Fibroblast of skin of left biceps (primary cell): Measurements from ENCODE around the gene ALG6.
"Not testable (repeated sequence)": the region's sequence is repeated elsewhere in the genome, so short reads cannot be mapped to it uniquely, and the experiment has no call there.

Experiments used
- DNase-seq, 2 experiments: peaks; one replicate each; pipeline ENCODE4 v3.0.0-alpha.2; 2013; ENCODE audit warnings: low read depth in 2 of 2

ALG6 gene

DNA sequence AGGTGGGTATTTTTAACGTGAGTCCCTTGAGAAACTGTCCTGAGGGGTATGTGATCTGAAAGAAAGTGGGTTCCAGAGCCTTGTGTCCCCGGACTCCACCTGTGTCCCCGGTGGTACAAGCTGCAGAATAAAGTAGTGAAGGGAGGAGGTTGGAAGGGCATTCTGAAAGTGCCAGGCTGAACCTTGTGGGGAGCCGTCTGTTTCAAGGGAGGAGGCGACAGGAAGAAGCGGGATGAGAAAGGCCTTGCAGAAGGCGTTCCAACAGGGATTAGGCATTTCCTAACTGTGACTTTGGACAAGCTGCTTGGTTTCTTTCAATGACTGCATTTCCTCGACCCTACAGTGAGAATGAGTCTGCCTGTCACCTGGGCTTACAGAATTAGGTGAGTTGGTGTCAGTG is 39.3 kb upstream of the ALG6 start:
- DNase-seq: no peak

DNA sequence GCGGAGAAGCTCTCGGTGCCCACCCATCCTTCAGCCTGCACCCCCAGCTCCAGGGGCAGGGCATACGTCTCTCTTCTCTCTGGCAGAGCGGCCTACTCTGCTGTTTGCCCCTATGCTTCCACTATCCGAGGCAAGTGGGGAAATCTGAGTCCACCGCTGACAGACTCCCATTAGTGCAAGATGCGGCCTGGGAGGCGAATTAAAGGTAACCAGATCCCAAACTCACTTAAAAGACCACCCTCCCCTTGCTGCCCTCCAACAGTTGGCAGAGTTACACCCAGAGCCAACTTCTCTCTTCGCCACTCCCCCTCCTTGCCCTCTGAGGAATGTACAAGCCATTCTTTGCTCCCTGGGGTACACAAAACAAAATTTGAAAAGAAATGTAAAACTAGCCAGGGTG is 38.6 kb upstream of the ALG6 start:
- no peak for DNase-seq

DNA sequence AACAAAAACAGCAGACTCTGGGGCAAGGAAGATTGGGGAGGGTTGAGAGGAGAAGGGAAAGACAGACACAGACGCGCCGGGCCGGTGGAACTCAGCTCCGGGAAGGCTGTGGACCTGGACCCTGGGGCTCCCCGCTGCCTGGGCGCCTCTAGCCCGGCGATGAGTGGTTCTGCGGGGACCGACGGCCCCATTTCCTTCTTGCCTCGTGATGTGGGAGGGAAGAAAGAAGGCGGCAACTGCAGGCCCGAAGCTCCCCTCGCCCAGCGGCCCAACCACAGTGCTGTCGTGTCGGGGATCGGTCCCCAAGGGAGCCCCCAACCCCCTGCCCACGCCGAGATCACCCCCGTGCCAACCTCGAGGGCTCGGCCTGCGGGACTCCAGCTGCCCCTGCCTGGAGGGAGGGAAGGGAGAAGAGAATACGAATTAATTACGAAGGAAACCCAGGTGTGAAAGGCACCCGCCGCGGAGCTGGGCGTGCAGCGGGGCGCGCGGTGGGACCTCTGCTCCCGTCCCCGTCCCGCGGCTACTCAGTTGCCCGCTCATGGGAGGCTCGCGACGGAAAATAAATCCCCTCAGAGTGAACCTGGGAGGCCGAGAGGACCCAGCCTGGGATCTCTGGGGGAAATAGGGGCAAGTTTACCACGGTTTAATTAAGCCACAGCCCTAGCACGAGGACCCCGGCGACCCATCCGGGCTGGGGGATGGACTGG is 37.7 kb upstream of the ALG6 start:
- no peak for DNase-seq

DNA sequence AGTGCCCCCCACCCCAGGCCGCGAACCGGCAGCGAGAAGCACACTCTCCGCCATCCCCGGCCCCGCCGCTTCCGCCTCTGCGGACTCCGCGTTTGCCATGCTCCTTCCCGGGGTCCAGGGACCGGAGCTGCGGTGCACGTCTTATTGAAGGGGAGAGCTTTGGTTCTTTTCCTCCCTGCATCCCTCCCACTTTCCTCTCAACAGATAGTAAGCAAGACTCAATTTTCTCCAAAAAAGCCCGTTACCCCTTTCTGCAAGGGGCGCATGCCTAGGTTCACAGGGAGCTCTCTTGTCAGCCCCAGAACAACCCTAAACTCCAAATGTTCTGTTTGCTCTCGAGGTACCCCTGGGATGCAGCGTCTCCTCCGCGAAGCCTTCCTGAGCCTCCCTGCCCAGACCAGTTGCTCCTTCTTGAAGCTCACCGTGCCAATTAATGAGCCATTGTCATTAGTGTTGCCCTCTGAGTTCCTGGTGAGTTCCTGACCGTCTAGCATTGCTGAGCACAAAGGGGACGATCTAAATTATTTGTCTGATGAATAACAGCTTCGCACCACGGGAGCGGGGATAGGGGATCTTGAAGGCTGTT is 37.0 kb upstream of the ALG6 start:
- no peak for DNase-seq

DNA sequence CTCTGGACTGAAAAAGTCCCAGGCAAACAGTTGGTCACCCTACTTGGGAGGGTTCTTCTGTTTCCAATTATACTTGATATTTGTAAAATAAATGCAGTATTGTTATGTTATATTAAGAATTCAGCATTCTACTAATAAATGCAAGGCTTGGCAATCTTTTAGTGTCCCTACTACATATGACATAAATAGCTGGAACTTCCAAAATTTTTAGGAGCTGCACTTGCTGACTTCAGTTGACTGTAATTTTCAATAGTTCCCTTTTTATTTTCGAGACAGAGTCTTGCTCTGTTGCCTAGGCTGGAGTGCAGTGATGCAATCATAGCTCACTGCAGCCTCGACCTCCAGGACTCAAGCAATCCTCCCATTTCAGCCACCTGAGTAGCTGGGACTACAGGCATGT is 25.0 kb upstream of the ALG6 start:
- DNase-seq: no peak

DNA sequence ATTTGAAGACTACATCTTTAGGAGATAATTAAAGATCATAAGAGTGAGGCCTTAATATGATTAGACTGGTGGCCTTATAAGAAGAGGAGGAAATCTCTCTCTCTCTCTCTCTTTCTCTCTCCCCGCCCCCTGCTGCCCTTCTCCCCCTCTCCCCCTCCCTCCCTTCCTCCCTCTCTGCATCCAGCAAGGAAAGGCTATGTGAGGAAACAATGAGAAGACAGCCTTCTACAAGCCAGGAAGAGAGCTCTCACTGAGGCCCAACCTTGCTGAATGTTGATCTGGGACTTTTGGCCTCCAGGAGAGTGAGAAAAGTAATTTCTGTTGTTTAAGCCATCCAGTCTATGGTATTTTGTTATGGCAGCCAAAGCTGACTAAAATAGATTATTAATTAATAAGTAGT is 23.5 kb upstream of the ALG6 start:
- DNase-seq: no peak

DNA sequence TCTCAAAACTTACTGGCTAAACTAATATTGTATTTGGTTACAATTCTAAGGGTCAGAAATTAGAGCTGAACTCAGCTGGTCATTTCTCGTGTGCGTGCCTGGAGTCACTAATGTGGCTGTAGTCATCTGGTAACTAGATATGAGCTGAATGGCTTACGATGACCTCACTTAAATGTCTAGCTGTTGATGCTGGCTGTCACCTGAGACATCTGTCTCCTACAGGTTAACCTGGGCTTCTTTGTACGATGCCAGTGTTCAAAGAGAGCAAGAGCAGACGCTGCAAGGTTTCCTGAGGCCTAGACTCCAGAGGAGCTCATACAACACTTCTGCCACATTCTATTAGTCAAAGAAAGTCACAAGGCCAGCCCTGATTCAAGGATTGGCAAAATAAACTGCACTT is 17.1 kb upstream of the ALG6 start:
- no peak for DNase-seq

DNA sequence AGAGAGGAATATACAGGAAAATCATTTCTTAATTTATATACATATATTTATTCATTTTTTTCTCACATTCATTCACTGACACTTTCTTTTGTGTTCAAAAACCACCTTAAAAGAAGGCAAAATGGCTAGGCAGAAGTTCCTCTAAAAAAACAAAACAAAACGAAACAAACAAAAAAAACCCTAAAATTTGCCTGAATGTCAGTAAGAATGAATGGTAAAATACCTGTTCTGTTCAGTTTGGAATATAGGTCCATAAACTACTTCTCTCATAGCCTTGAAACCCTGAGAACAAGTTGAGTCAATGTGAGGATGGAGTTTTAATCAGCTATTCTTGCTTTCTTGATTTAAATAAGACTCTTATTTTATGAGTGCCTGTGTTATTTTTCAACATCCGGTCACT is 14.7 kb upstream of the ALG6 start:
- no peak for DNase-seq

DNA sequence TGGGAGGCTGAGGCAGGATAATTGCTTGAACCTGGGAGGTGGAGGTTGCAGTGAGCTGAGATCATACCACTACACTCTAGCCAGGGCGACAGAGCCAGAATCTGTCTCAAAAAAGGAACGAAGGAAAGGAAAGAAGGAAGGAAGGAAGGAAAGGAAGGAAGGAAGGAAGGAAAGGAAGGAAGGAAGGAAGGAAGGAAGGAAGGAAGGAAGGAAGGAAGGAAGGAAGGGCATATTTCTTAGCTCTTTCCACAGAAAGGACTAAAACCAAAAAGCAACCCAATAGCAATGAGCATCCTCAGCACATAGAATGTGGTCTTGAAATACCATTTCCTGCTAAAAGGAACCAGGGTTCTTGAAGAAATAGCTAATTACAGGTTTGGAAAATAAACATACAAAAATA is 11.2 kb upstream of the ALG6 start:
- DNase-seq: not testable (repeated sequence)

DNA sequence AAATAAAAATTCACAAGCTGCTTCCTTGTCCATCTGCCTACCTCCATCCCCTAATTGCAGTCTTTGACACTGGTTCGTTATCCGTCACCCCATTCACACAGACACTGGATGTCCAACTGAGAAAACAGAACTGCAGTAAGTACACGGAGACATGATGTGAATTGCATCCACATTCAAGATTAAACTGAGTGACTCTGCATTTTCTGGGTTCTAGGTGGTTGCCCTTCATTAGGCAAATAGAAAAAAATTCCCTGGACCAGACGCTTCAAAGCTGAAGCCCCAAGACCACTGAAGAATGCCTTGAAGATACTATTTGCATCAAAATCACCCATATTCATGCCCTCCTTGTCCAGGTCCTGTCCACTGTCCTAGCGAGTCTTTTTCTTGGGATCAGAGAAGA is 7.9 kb upstream of the ALG6 start:
- no peak for DNase-seq

DNA sequence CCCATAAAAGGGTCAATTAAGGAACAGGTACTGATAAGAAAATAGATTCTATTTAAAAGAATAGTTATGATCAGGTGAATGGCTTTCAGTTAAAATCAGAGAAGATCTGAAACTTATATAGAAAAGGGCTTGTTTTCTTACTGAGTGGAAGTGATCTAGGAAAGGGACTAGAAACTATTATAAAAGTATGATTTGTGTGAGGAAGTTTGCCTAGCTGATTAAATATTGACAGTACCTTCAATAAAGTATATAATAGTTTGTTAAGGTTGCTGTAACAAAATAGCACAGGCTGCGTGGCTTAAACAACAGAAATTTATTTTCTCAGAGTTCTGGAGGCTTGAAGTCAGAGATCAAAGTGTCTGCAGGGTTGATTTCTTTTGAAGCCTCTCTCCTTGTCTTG is 5.4 kb upstream of the ALG6 start:
- DNase-seq: no peak

DNA sequence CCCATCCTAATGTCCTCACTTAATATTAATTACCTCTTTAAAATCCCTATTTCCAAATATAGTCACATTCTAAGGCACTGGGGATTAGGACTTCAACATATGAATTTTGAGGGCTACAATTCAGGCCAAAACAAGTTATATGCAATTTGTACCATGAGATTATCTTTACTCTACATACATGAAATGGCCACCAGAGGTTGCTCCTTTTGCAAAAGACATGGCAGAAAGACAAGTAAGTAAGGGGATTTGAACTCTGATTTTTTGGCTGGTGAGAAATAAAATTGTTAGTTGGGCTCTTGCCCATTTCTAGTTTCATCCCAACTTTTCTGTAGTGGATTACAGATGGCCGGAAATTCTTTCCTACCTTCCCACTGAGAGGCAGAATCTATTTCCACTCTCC is 4.8 kb upstream of the ALG6 start:
- no peak for DNase-seq

DNA sequence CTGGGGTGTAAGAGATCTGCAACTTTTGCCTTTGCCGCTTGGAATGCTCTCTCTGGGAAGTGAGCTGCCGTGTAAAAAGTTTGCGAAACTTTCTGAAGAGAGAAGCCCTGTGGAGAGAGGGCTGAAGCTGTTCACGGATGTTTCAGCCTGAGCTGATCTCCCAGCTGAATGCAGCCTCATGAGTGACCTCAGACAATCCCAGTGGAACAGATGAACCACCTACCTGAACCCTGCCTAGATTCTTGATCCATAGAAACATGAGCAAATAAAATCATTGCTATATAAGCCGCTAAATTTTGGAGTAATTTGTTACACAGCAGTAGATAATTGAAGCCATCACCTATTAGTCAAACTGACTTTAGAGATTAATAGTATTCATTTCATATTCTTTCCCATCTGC is 4.4 kb upstream of the ALG6 start:
- no peak for DNase-seq

DNA sequence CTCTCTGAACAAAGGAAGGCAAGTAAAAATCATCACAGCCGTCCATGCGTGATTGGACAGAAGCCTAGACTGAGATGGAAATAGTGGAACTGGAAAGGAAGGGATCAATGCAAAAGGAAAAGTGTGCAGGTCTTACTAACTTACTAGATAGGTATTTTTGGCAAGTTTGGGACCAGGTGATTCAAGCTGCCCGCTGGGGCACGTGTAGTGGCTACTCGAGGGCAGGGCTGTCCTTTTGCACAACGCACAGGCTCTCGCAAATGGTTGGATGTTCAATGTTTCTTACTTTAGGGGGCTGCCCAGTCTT is 566 bp upstream of the ALG6 start:
- DNase-seq: no peak

DNA sequence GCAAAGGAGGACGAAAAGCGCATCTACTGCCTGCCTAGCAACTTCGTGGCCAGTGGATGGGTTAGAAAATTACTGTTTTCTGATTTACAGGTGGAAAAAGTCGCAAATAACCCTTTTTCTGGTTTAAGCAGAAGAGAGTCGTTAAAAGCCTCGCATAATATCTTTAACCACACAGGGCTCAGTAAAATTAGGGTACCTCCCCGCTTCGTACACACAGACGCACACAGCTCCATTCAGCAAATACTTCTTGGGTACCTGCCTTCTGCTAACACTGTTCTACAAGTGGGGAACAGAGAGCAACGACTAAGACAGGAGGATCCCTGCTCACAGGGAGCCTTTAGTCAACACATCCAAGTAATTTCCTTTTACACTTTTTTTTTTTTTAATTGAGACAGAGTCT is 704 bp downstream of the ALG6 start:
- no peak for DNase-seq

DNA sequence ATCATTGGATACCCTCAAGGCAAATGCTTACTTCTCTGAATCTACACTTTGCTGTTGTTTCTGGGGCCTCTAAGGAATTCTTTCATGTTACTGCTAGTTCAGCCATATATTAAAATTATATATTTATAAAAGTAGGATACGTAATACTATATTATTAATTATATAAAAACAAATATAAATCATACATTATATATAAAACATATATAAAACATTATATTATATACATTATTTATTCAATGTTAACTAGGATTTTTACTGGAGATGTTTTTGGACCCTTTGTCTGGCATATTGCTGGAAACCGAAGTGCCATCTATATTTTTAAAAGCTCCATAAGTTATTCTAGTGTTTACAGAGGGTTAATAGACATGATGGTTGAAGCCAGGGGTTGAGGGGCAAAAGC is 12.2 kb downstream of the ALG6 start:
- DNase-seq: no peak

DNA sequence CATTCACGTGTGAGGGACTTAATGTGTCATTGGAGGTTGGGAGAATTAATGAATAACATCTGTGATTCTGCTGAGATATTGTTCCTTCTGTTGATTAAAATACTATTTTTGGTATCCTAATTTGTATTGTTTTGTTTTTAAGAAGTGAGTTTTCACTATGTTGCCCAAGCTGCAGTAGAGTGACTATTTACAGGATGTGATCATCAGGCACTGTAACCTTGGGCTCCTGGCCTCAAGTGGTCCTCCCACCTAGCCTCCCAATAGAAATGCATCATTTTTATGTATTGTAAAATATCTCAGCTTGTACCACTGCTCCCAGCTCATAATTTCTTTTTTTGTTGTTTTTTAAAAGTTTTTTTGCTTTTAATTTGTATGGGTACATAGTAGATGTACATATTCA is 14.3 kb downstream of the ALG6 start:
- DNase-seq: no peak

DNA sequence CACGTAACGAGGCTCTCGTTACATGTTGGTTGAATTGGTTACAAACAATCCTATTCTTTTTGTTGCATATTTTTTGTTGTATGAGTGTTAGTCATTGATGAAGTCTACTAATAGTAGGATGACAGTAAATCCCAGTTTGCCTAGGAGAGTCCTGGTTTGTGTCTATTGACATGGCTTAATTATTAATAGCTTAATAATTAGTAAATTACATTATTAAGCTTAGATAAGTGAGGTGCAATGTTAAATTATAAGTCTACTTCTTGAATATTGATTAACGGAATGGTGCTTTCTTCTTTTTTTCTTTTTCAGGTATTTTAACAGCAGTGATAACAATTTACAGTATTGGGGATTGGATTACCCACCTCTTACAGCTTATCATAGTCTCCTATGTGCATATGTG is 34.5 kb downstream of the ALG6 start:
- no peak for DNase-seq

DNA sequence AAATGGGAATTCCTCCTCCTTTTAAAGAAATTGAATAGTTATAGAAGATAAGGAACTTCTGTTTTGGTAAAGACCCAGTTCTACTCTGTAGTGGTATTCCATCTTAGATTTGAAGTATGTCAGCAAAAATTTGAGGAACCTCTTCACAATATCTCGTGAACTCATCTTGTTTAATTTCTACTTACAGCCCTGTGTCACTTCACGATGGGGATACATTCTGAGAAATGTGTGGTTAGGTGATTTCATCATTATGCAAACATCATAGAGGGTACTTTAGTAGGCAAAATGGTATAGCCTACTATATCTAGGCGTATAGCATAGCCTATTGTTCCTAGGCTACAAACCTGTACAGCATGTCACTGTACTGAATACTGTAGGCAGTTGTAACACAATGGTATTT is 36.0 kb downstream of the ALG6 start:
- no peak for DNase-seq

DNA sequence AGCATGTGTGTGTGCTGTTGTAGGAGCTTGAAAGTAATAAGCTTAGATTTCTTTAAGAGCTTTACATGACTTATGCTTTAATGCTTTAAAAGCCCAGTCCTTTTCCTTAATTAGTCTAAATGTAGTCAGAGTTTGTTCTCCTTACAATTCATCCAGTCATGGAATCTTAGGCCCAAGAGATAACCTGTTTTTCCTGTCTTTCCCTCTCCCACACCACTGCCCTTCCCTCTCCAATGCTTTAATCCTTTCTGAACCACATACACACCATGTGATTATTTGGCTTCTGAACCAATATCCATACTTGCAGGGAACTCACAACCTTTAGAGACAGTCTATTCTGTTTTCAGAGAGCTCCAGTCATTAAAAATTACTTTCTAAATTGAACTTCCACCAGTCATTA is 37.6 kb downstream of the ALG6 start:
- no peak for DNase-seq

DNA sequence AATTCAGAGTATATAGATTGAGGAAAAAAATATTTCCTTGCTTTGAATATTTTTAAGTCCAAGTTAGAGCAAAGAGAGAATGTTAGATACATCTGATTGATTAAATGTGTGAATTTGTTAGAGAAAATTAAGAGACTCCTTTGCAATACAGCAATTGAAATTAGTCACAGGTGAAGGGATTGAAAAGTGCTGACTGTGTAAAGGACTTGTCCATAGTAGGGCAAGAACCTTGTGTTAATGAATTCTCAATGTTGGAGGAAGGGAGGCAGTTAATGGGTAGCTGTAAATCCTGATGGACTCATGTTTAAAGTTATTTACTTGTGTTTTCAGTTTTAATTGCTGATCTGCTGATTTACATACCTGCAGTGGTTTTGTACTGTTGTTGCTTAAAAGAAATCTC is 38.6 kb downstream of the ALG6 start:
- DNase-seq: no peak

DNA sequence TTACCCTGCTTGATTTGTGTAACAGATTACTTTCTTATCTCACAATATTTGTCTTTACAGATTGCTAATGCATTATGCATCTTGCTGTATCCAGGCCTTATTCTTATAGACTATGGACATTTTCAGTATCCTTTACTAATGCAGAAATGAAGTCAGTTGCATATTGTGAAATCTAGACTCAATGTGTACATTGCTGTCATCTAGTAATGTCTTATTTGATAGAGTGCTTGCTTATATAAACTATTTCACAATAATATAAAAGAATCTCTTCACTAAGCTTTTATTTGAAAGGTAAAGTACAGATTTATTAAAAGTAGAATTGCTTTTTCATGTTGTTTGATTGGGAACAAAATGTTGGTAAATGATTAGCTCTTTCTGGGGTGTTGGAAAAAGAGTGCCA is 39.6 kb downstream of the ALG6 start:
- no peak for DNase-seq

DNA sequence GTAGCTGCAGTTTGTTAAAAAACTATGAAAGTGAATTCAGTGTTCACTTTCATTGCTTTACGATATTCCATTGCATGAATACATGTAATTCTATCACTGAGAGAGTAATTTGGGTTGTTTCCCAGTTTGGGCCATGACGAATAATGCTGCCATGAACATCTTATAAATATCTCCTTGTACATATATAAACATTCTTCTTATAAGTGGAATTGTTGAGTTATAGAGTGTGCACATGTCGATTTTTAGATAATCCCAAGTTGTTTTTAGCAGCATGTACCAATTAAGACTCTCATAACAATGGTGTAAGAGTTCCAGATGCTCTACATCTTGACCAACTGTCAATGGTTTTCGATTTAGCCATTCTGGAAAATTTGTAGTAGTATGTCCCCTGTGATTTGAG is 40.9 kb downstream of the ALG6 start:
- DNase-seq: peak in 1 of 2 experiments; percentile 14

DNA sequence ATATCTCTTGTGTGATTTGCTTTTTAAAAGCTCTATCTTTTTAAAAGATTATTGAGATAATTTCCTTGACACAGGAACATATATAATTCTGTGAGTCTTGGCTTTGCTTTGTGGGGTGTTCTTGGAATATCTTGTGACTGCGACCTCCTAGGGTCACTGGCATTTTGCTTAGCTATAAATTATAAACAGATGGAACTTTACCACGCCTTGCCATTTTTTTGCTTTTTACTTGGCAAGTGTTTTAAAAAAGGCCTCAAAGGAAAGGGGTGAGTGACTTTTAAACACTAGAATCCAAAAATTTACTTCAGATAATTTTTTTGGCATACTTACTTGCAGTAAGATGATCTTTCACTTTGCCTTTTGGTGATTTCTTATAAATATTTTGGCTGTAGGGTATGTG is 43.6 kb downstream of the ALG6 start:
- no peak for DNase-seq
